Ascending aorta (tissue), 2 donors: ENCODE measurements around the gene ADAM19. TPM values are rescaled to one million over a fixed set of nuclear protein-coding genes. Genes with fewer than 3 reads are reported as not detected.

Experiments
- DNase-seq, 2 donors: peaks; one replicate each; pipeline ENCODE4 v3.0.0-alpha.2; 2019; ENCODE audit warnings: low spot score in 2 of 2
- H3K27ac ChIP-seq, 2 donors: fragments of 200-600 bp; sonication (generic); one replicate each; pipeline ENCODE4 v1.5.1; 2016 to 2017; ENCODE audit warnings: mild to moderate bottlenecking in 1 of 2
- H3K27me3 ChIP-seq: fragments of 200-600 bp; sonication (generic); one replicate; pipeline ENCODE4 v1.5.1; 2017
- H3K36me3 ChIP-seq, 2 donors: fragments of 200-600 bp; sonication (generic); one replicate each; pipeline ENCODE4 v1.5.1; 2016
- H3K4me1 ChIP-seq, 2 donors: fragments of 200-600 bp; sonication (generic); one replicate each; pipeline ENCODE4 v1.5.1; 2016 to 2017; ENCODE audit warnings: mild to moderate bottlenecking in 1 of 2
- H3K4me3 ChIP-seq, 2 donors: fragments of 200-600 bp; sonication (generic); one replicate each; pipeline ENCODE4 v1.5.1; 2016 to 2017; ENCODE audit warnings: mild to moderate bottlenecking in 1 of 2
- H3K9me3 ChIP-seq, 2 donors: fragments of 200-600 bp; sonication (generic); one replicate each; pipeline ENCODE4 v1.5.1; 2016
- intact Hi-C: fragments of 100-400 bp; cut with DNase I; formaldehyde crosslinking; loops from one replicate; pipeline ENCODE4 v1.15.1; 2023
- total RNA-seq: library from RNA; depleted of rRNA; stranded (reverse); fragments of >200 nt; gene quantifications from one replicate; pipeline ENCODE4 v1.1.0, GENCODE V29; 2016
- TF ChIP-seq, protein P1 (sequence below), 3 experiments: fragments of 200-600 bp in 2 of 3; fragments of 450-650 bp in 1 of 3; sonication (generic) in 2 of 3; IDR thresholded peaks; one replicate each; pipeline ENCODE4 v1.5.1; 2016 to 2019; ENCODE audit warnings: antibody characterized with exemption in 3 of 3, mild to moderate bottlenecking in 1 of 3, moderate library complexity in 1 of 3

The ADAM19 gene
- total RNA-seq, 1 donor from 2014 or later: 11.7 TPM

DNA sequence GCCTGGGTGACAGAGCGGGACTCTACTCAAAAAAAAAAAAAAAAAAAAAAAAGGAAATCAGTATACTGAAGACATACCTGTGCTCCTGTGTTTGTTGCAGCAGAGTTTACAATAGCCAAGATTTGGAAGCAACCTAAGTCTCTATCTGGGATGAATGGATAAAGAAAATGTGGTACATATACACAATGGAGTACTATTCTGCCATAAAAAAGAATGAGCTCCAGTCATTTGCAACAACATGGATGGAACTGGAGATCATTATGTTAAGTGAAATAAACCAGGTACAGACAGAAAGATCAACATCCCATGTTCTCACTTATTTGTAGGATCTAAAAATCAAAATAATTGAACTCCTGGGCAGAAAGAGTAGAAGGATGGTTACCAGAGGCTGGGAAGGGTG is 22.9 kb downstream of the ADAM19 start:
- Histone ChIP-seq H3K4me1 (peaks cover 10 to 25% of the 10 kb centered on the region in 2 donors), H3K27ac (no peak overlapping the region), H3K27me3 (no peaks in the 10 kb centered on the region), H3K36me3 (no peaks in the 10 kb centered on the region), H3K4me3 (no peak overlapping the region), H3K9me3 (no peaks in the 10 kb centered on the region)
- no peak for DNase-seq
- TF ChIP-seq, protein P1, sequence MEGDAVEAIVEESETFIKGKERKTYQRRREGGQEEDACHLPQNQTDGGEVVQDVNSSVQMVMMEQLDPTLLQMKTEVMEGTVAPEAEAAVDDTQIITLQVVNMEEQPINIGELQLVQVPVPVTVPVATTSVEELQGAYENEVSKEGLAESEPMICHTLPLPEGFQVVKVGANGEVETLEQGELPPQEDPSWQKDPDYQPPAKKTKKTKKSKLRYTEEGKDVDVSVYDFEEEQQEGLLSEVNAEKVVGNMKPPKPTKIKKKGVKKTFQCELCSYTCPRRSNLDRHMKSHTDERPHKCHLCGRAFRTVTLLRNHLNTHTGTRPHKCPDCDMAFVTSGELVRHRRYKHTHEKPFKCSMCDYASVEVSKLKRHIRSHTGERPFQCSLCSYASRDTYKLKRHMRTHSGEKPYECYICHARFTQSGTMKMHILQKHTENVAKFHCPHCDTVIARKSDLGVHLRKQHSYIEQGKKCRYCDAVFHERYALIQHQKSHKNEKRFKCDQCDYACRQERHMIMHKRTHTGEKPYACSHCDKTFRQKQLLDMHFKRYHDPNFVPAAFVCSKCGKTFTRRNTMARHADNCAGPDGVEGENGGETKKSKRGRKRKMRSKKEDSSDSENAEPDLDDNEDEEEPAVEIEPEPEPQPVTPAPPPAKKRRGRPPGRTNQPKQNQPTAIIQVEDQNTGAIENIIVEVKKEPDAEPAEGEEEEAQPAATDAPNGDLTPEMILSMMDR (IDR thresholded peaks at IDR 0.05): no peak
- intact Hi-C loops: no loop called here

DNA sequence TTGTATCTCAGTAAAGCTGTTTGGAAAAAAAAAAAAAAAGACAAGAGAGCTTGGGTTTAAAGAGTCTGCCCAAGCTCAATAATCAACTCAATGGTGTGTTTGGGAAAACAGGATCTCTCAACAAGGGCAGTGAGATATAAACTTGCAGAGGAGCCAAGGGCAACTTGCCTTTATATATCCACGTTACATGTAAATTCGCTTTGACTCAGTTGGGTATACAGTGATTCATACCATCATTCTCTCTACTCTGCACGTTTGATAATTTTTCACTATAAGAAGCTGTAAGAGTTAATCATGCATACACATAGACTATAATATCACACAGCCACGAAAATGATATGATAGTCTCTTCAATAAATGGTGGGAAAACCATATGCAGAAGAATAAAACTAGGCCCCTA is 24.9 kb downstream of the ADAM19 start:
- no peak overlapping the region for H3K27ac ChIP-seq
- DNase-seq: no peak
- no peaks in the 10 kb centered on the region for H3K36me3 ChIP-seq
- H3K4me1 ChIP-seq: peaks cover 10 to 42% of the 10 kb centered on the region in 2 donors
- no peaks in the 10 kb centered on the region for H3K27me3 ChIP-seq
- intact Hi-C loops: no loop called here
- TF ChIP-seq, protein P1 (IDR thresholded peaks at IDR 0.05): no peak
- H3K4me3 ChIP-seq: no peak overlapping the region
- no peaks in the 10 kb centered on the region for H3K9me3 ChIP-seq

DNA sequence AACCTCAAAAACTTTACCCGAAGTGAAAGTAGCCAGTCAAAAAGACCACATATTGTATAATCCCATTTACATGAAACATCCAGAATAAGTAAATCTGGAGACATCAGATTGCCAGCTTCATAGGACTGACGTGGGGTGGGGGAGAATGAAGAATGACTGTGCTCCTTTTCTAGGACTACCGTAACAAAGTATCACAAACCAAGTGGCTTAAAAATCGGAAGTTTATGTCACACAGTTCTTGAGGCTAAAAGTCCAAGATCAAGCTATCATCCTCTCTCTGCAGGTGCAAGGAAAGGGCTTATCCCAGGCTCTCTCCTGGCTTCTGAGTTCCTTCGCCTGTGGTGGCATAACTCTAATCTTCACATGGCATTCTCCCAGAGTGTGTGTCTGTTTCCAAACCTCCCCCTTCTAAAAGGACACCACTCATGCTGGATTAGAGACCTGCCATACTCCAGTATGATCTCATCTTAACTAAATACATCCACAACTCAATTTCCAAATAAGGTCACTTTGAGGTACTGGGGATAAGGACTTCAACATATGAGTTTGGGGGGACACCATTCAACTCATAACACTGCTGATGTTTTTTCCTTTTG is 25.5 kb downstream of the ADAM19 start:
- no peak for DNase-seq
- intact Hi-C loops: no loop called here
- H3K4me1 ChIP-seq: peaks cover 10 to 42% of the 10 kb centered on the region in 2 donors
- no peak overlapping the region for H3K4me3 ChIP-seq
- no peak overlapping the region for H3K27ac ChIP-seq
- no peaks in the 10 kb centered on the region for H3K36me3 ChIP-seq
- TF ChIP-seq, protein P1 (IDR thresholded peaks at IDR 0.05): no peak
- no peaks in the 10 kb centered on the region for H3K9me3 ChIP-seq
- no peaks in the 10 kb centered on the region for H3K27me3 ChIP-seq

DNA sequence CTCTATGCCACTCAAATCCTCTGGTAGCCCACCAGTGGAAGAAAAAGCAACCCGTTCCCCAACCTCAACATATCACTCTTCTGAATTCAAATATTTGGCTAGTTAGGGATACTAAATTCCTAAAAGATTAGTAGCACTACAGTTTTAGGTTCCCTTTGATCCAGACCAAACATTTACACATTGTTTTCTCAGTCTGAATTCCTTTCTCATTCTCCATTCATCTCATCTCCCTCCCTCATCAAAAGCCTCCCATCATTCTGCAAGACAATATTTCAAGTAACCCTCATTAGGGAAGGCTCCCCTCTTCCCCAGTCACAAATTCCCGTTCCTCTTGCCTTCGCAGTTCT is 26.3 kb downstream of the ADAM19 start:
- Histone ChIP-seq H3K4me3 (no peak overlapping the region), H3K27ac (peak overlapping the region; percentile 55 to 76), H3K36me3 (no peaks in the 10 kb centered on the region), H3K4me1 (peaks cover 10 to 40% of the 10 kb centered on the region in 2 donors), H3K27me3 (no peaks in the 10 kb centered on the region), H3K9me3 (no peaks in the 10 kb centered on the region)
- TF ChIP-seq, protein P1 (IDR thresholded peaks at IDR 0.05): no peak
- intact Hi-C loops: no loop called here
- DNase-seq: no peak

DNA sequence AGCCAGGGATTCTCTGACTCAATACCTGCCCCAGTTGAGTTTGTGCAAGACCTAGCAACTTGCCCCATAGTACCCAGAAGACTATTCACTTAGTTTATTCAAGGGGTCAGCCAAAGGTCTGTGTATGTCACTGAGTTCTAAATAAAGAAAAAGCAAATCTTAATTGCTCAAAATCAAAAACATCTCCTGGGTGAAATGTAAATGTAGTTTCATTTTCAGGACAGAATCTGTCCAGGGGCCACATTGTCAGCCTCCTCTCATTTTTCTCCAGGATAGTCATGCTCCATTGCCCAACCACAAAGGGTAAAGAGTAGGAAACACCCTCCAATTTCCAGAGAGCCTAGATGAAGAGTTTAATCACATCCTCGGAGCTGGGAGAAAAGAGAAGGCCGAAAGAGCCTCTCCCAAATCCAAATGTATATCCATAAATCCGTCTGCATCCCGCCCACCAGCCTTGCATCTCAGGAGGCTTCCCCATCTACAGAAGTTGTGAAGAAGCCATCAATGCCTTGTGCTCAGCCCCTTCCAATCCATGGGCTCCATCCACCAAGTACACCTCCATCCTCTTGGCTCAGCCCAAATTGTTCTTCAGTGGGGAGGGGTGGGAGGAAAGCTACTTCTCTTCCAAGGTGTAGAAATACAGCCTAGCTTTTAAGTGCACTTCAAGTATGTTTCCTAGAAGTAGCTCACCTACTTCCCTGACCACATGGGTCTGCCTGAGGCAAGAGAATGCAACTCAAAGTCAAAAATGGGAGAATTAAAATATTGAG is 26.9 kb downstream of the ADAM19 start:
- Histone ChIP-seq H3K4me1 (peaks cover 8 to 37% of the 10 kb centered on the region in 2 donors), H3K4me3 (no peak overlapping the region), H3K27ac (peak overlapping the region; percentile 55 to 76), H3K9me3 (no peaks in the 10 kb centered on the region), H3K27me3 (no peaks in the 10 kb centered on the region), H3K36me3 (no peaks in the 10 kb centered on the region)
- intact Hi-C loops: no loop called here
- peak in 1 of 2 donors; percentile 76 for DNase-seq
- TF ChIP-seq, protein P1 (IDR thresholded peaks at IDR 0.05): no peak
